ENCODE measurements around the gene KCNA4. TPM values are rescaled to one million over a fixed set of nuclear protein-coding genes. Genes with fewer than 3 reads are reported as not detected.
"Not testable (repeated sequence)": the region's sequence is repeated elsewhere in the genome, so short reads cannot be mapped to it uniquely, and the experiment has no call there.

KCNA4 gene
- total RNA-seq, 3 donors from 2014 or later, result under 0.01 to 5.7 (median 3.2) TPM

- Histone ChIP-seq H3K36me3 (no peaks in the 10 kb centered on the region), H3K9me3 (no peaks in the 10 kb centered on the region), H3K4me3 (no peak overlapping the region), H3K27me3 (no peaks in the 10 kb centered on the region), H3K27ac (no peak overlapping the region), H3K4me1 (no peaks in the 10 kb centered on the region)
- intact Hi-C loops (cut with DNase I; ENCODE audit: low total_unique reads), result no loop called here
- DNase-seq (ENCODE audit: low spot score in 2 of 2), result no peak
- TF ChIP-seq POLR2A (IDR thresholded peaks at IDR 0.05) (no peak), CTCF (IDR thresholded peaks at IDR 0.05) (no peak), POLR2AphosphoS5 (IDR thresholded peaks at IDR 0.05) (no peak)
Measured at GRCh38 chr11:30045921-30046577, 29.2 kb upstream of the KCNA4 start.

- Histone ChIP-seq H3K36me3 (no peaks in the 10 kb centered on the region), H3K9me3 (no peaks in the 10 kb centered on the region), H3K27me3 (no peaks in the 10 kb centered on the region), H3K4me1 (no peaks in the 10 kb centered on the region), H3K27ac (no peak overlapping the region), H3K4me3 (no peak overlapping the region)
- DNase-seq (ENCODE audit: low spot score in 2 of 2), result no peak
- intact Hi-C loops (cut with DNase I; ENCODE audit: low total_unique reads), result no loop called here
- TF ChIP-seq CTCF (IDR thresholded peaks at IDR 0.05) (no peak), POLR2AphosphoS5 (IDR thresholded peaks at IDR 0.05) (no peak)
Measured at GRCh38 chr11:30045144-30045543, 28.3 kb upstream of the KCNA4 start.

DNA sequence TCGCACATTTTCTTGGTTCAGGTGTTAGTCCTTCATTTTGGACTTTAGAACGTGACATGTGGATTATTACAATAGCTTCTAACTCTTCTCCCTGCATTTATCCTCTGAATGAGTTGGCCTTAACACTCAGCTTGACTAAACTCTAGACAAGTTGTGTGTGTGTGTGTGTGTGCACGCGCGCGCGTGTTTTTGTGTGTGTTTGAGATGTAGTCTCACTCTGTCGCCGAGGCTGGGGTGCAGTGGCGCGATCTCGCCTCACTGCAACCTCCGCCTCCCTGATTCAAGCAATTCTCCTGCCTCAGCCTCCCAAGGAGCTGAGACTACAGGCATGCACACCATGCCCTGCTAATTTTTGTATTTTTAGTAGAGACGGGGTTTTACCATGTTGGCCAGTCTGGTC, 24.3 kb upstream of the KCNA4 start:
- Histone ChIP-seq H3K27me3 (no peaks in the 10 kb centered on the region), H3K4me1 (no peaks in the 10 kb centered on the region), H3K36me3 (no peaks in the 10 kb centered on the region), H3K4me3 (no peak overlapping the region), H3K27ac (no peak overlapping the region), H3K9me3 (no peaks in the 10 kb centered on the region)
- TF ChIP-seq POLR2AphosphoS5 (IDR thresholded peaks at IDR 0.05) (no peak), POLR2A (IDR thresholded peaks at IDR 0.05) (no peak), CTCF (IDR thresholded peaks at IDR 0.05) (no peak)
- intact Hi-C loops (cut with DNase I; ENCODE audit: low total_unique reads), result no loop called here
- no peak for DNase-seq (ENCODE audit: low spot score in 2 of 2)

DNA sequence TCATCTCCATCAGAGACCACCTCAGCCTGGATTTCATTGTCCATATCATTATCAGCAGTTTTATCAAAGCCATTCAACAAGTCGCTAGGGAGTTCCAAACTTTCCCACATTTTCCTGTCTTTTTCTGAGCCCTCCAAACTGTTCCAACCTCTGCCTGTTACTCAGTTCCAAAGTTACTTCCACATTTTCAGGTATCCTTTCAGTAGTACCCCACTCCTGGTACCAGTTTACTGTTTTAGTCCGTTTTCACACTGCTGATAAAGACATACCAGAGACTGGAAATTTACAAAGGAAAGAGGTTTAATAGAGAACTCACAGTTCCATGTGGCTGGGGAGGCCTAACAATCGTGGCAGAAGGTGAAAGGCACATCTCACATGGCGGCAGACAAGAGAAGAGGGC, 17.9 kb upstream of the KCNA4 start:
- intact Hi-C loops (cut with DNase I; ENCODE audit: low total_unique reads), result loop anchor here (10.0 kb wide), 1 partner anchor 580 kb away; no protein-coding TSS in a partner anchor
- not testable (repeated sequence) for H3K36me3 ChIP-seq; DNase-seq (ENCODE audit: low spot score in 2 of 2); H3K27ac ChIP-seq; H3K4me3 ChIP-seq; H3K27me3 ChIP-seq; H3K4me1 ChIP-seq
- H3K9me3 ChIP-seq, result peaks cover 4 to 12% of the 10 kb centered on the region in 2 donors

GRCh38 chr11:30034166-30034565, 17.3 kb upstream of the KCNA4 start:
- H3K9me3 ChIP-seq, result peaks cover 4 to 12% of the 10 kb centered on the region in 2 donors
- not testable (repeated sequence) for H3K4me1 ChIP-seq; H3K4me3 ChIP-seq; H3K27me3 ChIP-seq; DNase-seq (ENCODE audit: low spot score in 2 of 2); H3K36me3 ChIP-seq; H3K27ac ChIP-seq
- intact Hi-C loops (cut with DNase I; ENCODE audit: low total_unique reads), result loop anchor here (10.0 kb wide), 1 partner anchor 579 kb away; no protein-coding TSS in a partner anchor

- H3K27ac ChIP-seq, result no peak overlapping the region
- intact Hi-C loops (cut with DNase I; ENCODE audit: low total_unique reads), result no loop called here
- TF ChIP-seq POLR2A (IDR thresholded peaks at IDR 0.05), result no peak
- TF ChIP-seq POLR2AphosphoS5 (IDR thresholded peaks at IDR 0.05), result no peak
- TF ChIP-seq CTCF (IDR thresholded peaks at IDR 0.05), result no peak
- no peaks in the 10 kb centered on the region for H3K27me3 ChIP-seq
- H3K4me3 ChIP-seq, result no peak overlapping the region
- no peaks in the 10 kb centered on the region for H3K4me1 ChIP-seq
- DNase-seq (ENCODE audit: low spot score in 2 of 2), result no peak
- H3K9me3 ChIP-seq, result no peaks in the 10 kb centered on the region
- peaks cover 5% of the 10 kb centered on the region for H3K36me3 ChIP-seq
Measured at GRCh38 chr11:30025396-30026139, 8.7 kb upstream of the KCNA4 start.
